NCI-H69 (cell line): Measurements from ENCODE around the gene WNT3A.
A peak's percentile ranks its signal among the peaks of the same experiment; 100 is the strongest.
"Not testable (repeated sequence)": the region's sequence is repeated elsewhere in the genome, so short reads cannot be mapped to it uniquely, and the experiment has no call there.

Experiments used
- DNase-seq: peaks from one replicate; lab custom pipeline; 2025; lab: John Stamatoyannopoulos, UW

Gene WNT3A

GRCh38 chr1:228011721-228012311 is 5.0 kb downstream of the WNT3A start:
- DNase-seq: no peak

GRCh38 chr1:228012555-228012954 is 5.8 kb downstream of the WNT3A start:
- no peak for DNase-seq

GRCh38 chr1:228013131-228013934 is 6.5 kb downstream of the WNT3A start:
- DNase-seq: no peak

GRCh38 chr1:228013935-228014930 is 7.4 kb downstream of the WNT3A start:
- DNase-seq: peak; percentile 57

GRCh38 chr1:228015276-228016180 is 8.7 kb downstream of the WNT3A start:
- no peak for DNase-seq

- DNase-seq: no peak
Measured at GRCh38 chr1:228016181-228016510, 9.3 kb downstream of the WNT3A start.

- DNase-seq: no peak
Measured at GRCh38 chr1:228016653-228017355, 10.0 kb downstream of the WNT3A start.

GRCh38 chr1:228017356-228018124 is 10.7 kb downstream of the WNT3A start:
- DNase-seq: no peak

- no peak for DNase-seq
Measured at GRCh38 chr1:228018125-228018398, 11.3 kb downstream of the WNT3A start.

GRCh38 chr1:228018961-228019721 is 12.3 kb downstream of the WNT3A start:
- no peak for DNase-seq

- not testable (repeated sequence) for DNase-seq
Measured at GRCh38 chr1:228019722-228020083, 12.9 kb downstream of the WNT3A start.

- no peak for DNase-seq
Measured at GRCh38 chr1:228020686-228021354, 14.0 kb downstream of the WNT3A start.

- DNase-seq: peak; percentile 26
Measured at GRCh38 chr1:228021355-228022030, 14.7 kb downstream of the WNT3A start.

- DNase-seq: no peak
Measured at GRCh38 chr1:228022571-228023293, 15.9 kb downstream of the WNT3A start.

- no peak for DNase-seq
Measured at GRCh38 chr1:228023294-228023639, 16.5 kb downstream of the WNT3A start.

GRCh38 chr1:228029281-228029680 is 22.5 kb downstream of the WNT3A start:
- DNase-seq: no peak

GRCh38 chr1:228030451-228031201 is 23.8 kb downstream of the WNT3A start:
- DNase-seq: no peak
